Hepatocyte (in vitro differentiated cells): ENCODE data around the gene ITGA7.

Source experiments
- CTCF ChIP-seq: fragments of 200-600 bp; sonication (generic); IDR thresholded peaks from 2 replicates; pipeline ENCODE4 v1.5.1; 2016; ENCODE audit warnings: antibody characterized with exemption, mild to moderate bottlenecking; ENCODE audit not compliant: poor library complexity
- EZH2 ChIP-seq: fragments of 200-600 bp; sonication (generic); IDR thresholded peaks from 2 replicates; pipeline ENCODE4 v1.6.1; 2016; ENCODE audit warnings: antibody characterized with exemption, mild to moderate bottlenecking, borderline replicate concordance
- EZH2phosphoT487 ChIP-seq: fragments of 200-600 bp; sonication (generic); IDR thresholded peaks from one replicate; pipeline ENCODE4 v1.6.1; 2018; ENCODE audit warnings: antibody characterized with exemption, mild to moderate bottlenecking, low read depth, moderate library complexity; ENCODE audit not compliant: unreplicated experiment, severe bottlenecking

GRCh38 chr12:55719371-55719770, 11.7 kb upstream of the ITGA7 start:
- TF ChIP-seq CTCF (no peak), EZH2 (no peak), EZH2phosphoT487 (no peak)
